ENCODE data around the gene DAB2IP.
A peak's percentile ranks its signal among the peaks of the same experiment; 100 is the strongest.

The DAB2IP gene

DNA sequence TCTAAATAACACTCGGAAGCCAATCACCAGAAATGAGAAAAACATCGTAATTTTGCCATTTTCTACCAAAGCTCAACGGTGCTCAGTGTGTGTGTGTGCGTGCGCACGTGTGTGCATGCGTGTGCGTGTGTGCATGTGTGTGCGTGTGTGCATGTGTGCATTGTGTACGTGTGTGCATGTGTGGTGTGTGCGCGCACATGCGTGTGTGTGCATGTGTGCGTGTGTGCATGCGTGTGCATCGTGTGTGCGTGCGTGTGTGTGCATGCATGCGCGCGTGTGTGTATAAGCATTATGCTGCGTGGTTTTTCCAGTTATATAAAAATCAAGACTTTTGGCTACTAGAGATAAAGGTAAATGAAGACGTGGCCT lies 165.0 kb downstream of the DAB2IP start:
- TF ChIP-seq, protein P1, sequence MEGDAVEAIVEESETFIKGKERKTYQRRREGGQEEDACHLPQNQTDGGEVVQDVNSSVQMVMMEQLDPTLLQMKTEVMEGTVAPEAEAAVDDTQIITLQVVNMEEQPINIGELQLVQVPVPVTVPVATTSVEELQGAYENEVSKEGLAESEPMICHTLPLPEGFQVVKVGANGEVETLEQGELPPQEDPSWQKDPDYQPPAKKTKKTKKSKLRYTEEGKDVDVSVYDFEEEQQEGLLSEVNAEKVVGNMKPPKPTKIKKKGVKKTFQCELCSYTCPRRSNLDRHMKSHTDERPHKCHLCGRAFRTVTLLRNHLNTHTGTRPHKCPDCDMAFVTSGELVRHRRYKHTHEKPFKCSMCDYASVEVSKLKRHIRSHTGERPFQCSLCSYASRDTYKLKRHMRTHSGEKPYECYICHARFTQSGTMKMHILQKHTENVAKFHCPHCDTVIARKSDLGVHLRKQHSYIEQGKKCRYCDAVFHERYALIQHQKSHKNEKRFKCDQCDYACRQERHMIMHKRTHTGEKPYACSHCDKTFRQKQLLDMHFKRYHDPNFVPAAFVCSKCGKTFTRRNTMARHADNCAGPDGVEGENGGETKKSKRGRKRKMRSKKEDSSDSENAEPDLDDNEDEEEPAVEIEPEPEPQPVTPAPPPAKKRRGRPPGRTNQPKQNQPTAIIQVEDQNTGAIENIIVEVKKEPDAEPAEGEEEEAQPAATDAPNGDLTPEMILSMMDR (IDR thresholded peaks at IDR 0.05; ENCODE audit: insufficient read depth, low read depth, low read length, missing control alignments) = no peak
- DNase-seq (ENCODE audit: low read depth) = no peak
- no peak overlapping the region for H3K4me3 ChIP-seq (ENCODE audit: low read length)

DNA sequence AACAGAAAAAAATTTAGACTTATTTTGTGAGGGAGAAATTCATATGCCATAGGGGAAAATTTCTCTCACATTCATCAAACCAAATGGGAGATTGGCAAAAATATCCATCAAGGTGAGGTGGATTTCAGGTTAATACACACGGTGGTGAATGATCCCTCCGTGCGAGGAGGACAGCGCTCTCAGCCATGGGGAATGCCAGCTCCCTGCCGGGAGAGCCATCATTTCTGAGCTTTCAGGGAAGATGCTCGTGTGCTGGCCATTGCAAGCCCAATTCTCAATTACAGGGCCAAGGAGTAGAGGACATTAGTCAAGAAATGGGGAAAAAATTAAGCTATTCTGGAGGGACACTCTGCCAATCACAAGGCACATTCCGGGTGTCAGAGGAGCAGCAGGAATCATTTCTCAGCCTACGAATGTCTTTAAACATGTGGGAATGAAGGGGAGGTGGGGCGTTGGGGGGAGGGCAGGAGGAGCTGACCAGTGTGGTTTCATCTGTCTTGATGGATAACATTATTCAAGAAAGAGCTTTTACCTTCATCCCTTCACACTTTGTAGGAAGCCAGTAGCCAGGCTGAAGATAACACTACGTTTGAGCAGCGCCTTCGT lies 165.5 kb downstream of the DAB2IP start:
- H3K4me3 ChIP-seq (ENCODE audit: low read length) = no peak overlapping the region
- DNase-seq (ENCODE audit: low read depth) = no peak
- TF ChIP-seq, protein P1 (IDR thresholded peaks at IDR 0.05; ENCODE audit: insufficient read depth, low read depth, low read length, missing control alignments) = no peak

DNA sequence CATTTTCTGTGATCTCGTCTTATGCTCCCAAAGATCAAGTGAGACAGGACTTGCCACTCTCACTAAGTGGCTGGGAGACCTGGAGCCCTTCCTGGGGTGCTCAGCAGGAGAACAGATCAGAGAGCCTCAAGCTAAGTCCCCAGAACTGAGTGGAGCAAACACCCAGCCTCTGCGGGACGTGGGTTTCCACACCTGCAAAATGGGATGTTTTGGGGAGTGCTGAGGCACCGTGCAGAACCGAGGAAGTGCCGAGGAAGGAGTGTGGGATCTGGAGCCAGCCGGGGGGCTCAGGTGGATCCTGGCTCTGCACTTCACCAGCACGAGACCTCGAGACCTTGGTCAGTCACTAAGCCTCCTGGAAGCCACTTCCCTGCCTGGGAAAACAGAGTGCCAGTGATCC lies 166.0 kb downstream of the DAB2IP start:
- TF ChIP-seq, protein P1 (IDR thresholded peaks at IDR 0.05; ENCODE audit: insufficient read depth, low read depth, low read length, missing control alignments) = no peak
- DNase-seq (ENCODE audit: low read depth) = no peak
- H3K4me3 ChIP-seq (ENCODE audit: low read length) = no peak overlapping the region

DNA sequence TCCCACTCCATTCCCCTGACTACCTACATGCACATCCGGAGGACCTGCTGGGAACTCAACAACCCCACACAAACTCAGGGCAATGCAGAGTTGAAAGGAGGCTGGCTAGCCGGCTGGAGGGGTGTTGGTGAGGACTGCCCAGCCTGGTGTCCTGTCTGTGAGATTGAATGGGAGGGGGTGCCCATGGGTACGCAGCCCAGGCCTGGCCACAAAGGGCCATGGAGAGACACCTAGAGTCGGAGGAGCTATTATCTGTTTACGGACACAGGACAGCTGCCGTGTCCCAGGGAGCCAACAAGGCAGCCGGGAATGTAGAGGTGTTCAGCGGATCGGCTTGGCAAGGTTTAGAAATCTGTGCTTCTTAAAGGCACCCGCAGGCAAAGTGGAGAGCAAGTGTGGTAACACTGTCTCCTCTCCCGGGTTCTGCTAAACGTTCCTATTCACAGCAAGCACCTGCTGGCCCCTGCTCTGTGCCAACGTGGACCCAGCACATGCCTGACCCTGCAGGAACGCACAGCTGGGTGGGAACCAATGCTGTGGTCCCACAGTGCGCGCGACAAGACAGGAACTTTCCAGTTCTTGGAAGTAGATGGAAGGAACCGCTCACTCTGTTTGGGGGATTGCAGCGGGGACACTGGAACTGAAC lies 166.7 kb downstream of the DAB2IP start:
- TF ChIP-seq, protein P1 (IDR thresholded peaks at IDR 0.05; ENCODE audit: insufficient read depth, low read depth, low read length, missing control alignments) = no peak
- H3K4me3 ChIP-seq (ENCODE audit: low read length) = no peak overlapping the region
- DNase-seq (ENCODE audit: low read depth) = no peak

DNA sequence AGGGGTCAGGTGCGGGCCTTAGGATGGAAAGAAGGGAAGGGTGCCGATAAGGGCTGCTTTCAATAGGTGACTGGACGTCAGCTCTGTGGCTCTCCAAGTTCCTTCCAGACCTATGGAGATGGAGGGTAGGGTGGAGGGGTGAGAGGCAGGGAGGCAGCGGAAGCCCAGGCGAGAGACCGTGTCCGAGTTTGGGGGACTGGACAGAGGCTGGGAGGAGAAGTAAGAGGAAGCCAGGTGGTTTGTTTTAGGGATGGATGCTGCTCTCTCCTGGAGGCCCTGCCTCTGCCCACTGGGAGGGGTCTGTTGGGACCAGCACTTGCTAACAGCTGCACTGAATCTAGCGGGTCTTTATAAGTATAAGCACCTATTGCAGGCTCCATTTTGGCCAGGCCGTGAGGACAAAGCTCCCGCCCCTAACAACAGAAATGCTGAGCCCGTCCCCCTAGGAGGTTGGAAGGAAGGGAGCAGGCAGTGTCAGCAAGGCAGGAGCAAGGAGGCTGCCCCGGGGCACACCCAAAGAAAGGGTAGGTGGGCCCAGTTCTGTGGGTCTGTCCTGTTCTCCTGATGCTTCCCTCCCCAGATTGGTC lies 167.5 kb downstream of the DAB2IP start:
- TF ChIP-seq, protein P1 (IDR thresholded peaks at IDR 0.05; ENCODE audit: insufficient read depth, low read depth, low read length, missing control alignments) = no peak
- no peak for DNase-seq (ENCODE audit: low read depth)
- no peak overlapping the region for H3K4me3 ChIP-seq (ENCODE audit: low read length)

DNA sequence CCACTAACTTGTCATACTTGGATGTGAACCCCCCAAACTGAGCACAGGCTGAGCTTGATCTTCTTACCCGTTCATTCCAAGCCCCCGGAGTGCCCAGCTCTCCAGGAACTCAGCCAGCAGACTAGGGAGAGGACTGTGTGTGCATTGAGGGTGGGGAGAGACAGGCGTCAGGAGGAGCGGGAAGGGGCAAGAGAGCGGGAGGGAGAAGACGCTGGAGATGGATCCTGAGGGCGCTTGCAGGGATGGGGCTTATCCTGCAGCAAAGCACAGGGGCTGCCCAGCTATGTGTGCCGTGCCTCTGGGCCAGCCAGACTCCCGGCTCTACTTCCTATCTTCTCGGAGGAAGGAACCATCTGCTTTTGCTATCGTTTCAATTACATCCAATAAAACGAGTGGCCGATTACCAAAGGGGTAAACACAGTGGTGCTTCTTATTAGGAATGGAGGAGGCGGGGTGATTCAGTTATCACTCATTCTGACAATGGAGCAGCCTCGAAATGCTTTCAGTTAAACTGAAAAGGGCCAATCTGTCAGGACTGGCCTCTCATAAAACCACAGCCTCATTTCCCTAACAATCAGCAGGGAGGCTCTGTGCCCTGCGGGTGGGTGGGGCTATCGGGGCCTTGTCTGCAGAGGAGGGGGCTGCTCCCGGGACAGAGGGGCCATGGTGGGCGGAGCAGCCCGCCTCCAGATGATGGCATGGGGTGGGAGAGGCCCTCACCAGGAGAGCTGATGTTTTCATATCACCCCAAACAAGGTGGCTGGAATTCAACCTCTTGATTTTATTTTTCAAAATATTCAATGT lies 168.2 kb downstream of the DAB2IP start:
- TF ChIP-seq, protein P1 (IDR thresholded peaks at IDR 0.05; ENCODE audit: insufficient read depth, low read depth, low read length, missing control alignments) = no peak
- no peak overlapping the region for H3K4me3 ChIP-seq (ENCODE audit: low read length)
- peak; percentile 79 for DNase-seq (ENCODE audit: low read depth)
